Inferior parietal cortex (tissue), 1 donor: ENCODE results near the gene SPTAN1.

Source experiments
- DNase-seq: peaks from one replicate; pipeline ENCODE4 v3.0.0-alpha.2; 2016; ENCODE audit errors: extremely low spot score

The SPTAN1 gene

DNA sequence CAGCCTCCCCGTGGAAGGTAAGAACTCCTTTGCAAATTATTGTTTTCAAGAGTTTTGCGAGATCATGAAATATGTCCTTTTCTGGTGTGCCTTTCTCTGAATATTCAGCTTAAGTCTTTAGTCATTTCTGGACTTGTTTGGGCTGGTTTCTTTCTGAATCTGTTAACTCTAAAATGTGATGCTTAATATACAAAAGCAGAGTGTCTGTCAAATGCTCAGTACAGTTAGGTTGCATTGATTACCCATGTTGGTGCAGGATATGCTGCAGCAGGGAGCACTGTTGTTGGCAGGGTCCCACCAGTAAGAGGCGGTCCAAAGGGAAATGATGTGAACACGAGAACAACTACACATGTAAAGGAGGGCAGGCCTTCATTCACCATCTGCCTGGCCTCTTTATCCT lies 47.7 kb downstream of the SPTAN1 start:
- DNase-seq: no peak

- no peak for DNase-seq
Observed at GRCh38 chr9:128603697-128604096, 51.3 kb downstream of the SPTAN1 start.

GRCh38 chr9:128607642-128608350 lies 55.4 kb downstream of the SPTAN1 start:
- peak; percentile 83 for DNase-seq

DNA sequence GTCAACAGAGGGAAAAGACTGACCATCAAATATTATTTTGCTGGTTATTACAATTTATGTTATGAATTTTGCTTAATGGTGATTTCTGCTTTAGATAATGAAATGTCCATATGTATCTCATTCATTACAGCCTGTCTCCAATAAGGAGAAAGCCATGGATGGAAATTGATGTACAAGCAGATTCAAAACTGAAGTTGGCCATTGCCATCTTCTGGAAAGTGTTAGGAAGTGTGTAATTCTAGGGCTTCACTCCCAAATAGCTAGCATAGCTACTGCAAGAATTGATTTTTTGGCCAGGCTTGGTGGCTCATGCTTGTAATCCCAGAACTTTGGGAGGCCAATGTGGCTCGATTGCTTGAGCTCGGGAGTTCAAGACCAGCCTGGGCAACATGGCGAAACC lies 58.5 kb downstream of the SPTAN1 start:
- no peak for DNase-seq

- DNase-seq: no peak
Observed at GRCh38 chr9:128611600-128612394, 59.4 kb downstream of the SPTAN1 start.

DNA sequence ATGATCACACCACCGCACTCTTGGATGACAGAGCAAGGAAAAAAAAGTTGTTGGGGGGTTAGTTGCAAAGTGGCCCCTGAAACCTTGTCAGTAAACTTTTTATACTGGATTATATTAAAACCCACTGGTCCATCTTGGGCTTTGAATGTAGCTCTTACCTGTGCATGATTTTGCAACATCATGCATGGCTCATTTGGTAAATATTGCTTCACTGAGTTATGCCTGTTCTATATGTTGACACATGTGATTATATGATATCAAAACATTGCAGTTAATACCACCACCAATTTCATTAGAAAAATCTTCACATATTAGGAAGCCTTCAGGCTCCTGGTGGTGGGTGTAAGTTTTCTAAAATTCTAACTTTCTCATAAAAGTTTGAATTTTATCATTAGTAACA lies 62.3 kb downstream of the SPTAN1 start:
- DNase-seq: no peak

DNA sequence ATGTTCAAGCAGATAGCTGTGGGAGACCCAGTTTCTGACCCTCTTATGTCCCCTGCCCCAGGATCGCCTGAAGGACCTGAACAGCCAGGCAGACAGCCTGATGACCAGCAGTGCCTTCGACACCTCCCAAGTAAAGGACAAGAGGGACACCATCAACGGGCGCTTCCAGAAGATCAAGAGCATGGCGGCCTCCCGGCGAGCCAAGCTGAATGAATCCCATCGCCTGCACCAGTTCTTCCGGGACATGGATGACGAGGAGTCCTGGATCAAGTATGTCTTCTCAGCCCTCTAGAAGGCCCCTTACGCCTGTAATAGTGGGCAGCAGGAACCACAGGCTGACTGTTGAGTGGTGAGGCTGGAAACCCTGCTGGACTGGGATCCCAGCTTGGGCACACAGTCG lies 63.2 kb downstream of the SPTAN1 start:
- no peak for DNase-seq

- DNase-seq: no peak
Observed at GRCh38 chr9:128617943-128618342, 65.6 kb downstream of the SPTAN1 start.

GRCh38 chr9:128619127-128619526 lies 66.7 kb downstream of the SPTAN1 start:
- DNase-seq: no peak

DNA sequence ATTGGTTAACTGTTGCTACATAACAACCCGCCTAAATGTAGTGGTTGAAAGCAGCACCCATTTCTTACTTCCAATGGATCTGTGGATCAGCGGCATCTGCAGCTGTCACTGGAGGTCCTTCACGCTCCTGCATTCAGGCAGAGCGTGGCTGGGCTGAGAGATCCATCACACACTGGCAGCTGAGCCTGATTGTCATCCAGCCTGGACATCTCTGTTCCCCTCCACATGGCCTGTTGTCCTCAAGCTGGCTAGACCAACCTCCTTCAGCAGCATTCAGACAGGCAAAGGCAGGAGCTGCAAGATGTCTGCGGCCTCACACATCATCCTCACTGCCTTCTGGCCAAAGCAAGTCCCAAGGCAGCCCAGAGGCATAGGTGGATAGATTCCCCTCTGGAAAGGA lies 67.4 kb downstream of the SPTAN1 start:
- no peak for DNase-seq

DNA sequence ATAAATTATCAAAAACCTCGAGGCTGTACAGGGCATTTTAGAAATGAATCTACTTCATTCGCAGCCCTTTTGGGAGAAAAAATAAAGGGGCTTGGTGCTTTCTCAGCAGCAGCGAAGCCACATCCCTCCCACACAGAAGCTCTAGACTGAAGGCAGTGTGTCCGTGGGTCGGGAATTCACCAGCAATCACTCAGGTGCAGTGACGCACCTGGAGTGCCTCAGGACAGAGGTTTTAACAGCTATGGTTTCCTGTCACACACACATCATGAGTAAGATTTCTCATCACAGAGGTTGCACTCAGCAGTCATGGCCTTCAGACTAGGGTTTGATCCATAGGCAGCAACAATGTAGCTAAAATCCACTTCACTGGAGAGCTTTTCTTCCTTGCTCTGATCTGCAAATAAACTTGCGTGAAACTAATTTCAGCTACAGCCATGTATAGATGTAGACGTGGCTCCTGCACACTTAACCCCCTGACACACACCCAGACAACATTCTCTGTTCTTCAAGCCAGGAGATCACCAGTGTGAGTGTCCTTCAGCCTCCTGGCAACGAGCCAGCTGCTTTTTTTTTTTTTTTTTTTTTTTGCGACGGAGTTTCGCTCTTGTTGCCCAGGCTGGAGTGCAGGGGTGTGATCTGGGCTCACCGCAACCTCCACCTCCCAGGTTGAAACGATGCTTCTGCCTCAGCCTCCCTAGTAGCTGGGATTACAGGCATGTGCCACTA lies 69.5 kb downstream of the SPTAN1 start:
- no peak for DNase-seq

DNA sequence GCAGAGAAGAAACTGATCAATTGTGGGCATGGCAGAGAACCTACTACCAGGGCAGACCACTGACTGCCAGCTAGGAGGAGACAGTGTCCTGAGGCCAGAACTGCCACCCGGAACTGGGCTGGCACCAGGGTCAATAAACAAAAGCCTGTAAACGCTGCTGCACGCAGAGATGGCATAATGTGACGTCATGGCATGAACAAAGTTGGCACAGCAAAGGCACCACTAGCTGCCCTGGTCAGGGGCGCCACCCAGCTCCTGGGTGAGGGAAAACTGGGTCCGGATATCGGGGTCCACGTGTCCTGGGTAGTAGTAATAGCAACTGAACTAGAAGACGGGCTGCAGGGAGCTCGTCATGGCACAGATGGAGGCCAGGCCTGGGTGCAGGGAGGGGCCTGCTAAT lies 72.2 kb downstream of the SPTAN1 start:
- no peak for DNase-seq

- DNase-seq: no peak
Observed at GRCh38 chr9:128625391-128626146, 73.2 kb downstream of the SPTAN1 start.

DNA sequence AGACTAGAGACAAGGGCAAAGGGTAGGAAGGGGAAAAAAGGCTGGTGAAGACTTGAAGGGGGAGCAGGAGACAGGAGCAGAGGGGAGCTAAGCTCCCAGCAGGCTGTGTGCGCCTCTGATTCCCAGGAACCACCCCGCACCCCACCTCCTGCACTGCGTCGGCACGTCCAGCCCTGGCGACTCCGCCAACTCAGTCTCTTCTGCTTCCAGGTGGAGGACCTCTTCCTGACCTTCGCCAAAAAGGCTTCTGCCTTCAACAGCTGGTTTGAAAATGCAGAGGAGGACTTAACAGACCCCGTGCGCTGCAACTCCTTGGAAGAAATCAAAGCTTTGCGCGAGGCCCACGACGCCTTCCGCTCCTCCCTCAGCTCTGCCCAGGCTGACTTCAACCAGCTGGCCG lies 73.8 kb downstream of the SPTAN1 start:
- no peak for DNase-seq

- DNase-seq: no peak
Observed at GRCh38 chr9:128627127-128627715, 74.8 kb downstream of the SPTAN1 start.

DNA sequence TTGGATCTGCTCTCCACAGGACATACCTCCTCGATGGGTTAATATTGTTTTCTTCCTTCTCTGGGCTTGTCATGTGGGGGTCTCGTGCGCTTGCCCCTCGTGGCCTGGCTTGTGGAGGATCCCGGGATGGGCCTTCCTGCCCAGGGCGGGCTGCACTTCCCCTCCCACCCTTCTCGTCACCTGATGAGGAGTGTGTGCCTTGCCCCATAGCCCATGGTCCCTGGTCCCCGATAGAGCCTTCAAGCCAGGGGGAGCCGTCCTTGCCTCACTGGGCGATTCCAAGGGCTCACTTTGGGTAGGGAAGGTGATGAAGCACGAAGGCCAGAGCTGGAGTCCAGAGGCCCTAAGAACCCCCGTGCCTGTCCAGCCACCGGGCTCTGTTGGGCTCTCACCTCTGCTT lies 75.5 kb downstream of the SPTAN1 start:
- DNase-seq: no peak

GRCh38 chr9:128628471-128629048 lies 76.2 kb downstream of the SPTAN1 start:
- no peak for DNase-seq

- DNase-seq: no peak
Observed at GRCh38 chr9:128629136-128629535, 76.7 kb downstream of the SPTAN1 start.

- DNase-seq: no peak
Observed at GRCh38 chr9:128629852-128630545, 77.6 kb downstream of the SPTAN1 start.

DNA sequence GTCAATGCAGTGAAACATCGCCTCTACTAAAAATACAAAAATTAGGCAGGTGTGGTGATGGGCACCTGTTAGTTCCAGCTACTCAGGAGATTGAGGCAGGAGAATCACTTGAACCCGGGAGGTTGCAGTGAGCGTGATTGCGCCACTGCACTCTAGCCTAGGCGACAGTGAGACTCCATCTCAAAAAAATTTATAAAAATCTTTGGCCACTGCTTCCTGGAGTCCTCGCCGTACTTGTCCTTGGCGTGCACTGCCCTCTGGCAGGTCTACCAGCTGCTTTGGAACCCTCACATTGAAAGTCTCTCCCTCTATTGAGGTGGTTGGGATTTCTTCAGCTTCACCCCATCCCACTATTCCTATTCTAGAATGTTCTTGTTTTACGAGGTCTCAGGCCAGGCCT lies 79.2 kb downstream of the SPTAN1 start:
- no peak for DNase-seq

GRCh38 chr9:128632066-128632465 lies 79.7 kb downstream of the SPTAN1 start:
- no peak for DNase-seq
